ENCODE results near the gene DARS1. TPM values are rescaled to one million over a fixed set of nuclear protein-coding genes. Genes with fewer than 3 reads are reported as not detected.
"Not testable (repeated sequence)": the region's sequence is repeated elsewhere in the genome, so short reads cannot be mapped to it uniquely, and the experiment has no call there.

Gene DARS1
- total RNA-seq, 1 donor from 2014 or later: 53.6 TPM

- DNase-seq: no peak
These were observed 42.3 kb downstream of the DARS1 start for GRCh38 chr2:135942936-135943688.

GRCh38 chr2:135936524-135936923 is 48.9 kb downstream of the DARS1 start:
- DNase-seq: no peak

GRCh38 chr2:135935914-135936313 is 49.5 kb downstream of the DARS1 start:
- no peak for DNase-seq

- no peak for DNase-seq
These were observed 53.5 kb downstream of the DARS1 start for GRCh38 chr2:135931776-135932443.

GRCh38 chr2:135926605-135927004 is 58.8 kb downstream of the DARS1 start:
- no peak for DNase-seq

GRCh38 chr2:135925571-135925970 is 59.9 kb downstream of the DARS1 start:
- no peak for DNase-seq

GRCh38 chr2:135916207-135916606 is 69.2 kb downstream of the DARS1 start:
- DNase-seq: peak; percentile 72

GRCh38 chr2:135914485-135914884 is 70.9 kb downstream of the DARS1 start:
- DNase-seq: no peak

- DNase-seq: peak; percentile 69
These were observed 71.6 kb downstream of the DARS1 start for GRCh38 chr2:135913727-135914365.

GRCh38 chr2:135909976-135910375 is 75.5 kb downstream of the DARS1 start:
- DNase-seq: peak; percentile 62

GRCh38 chr2:135905679-135906078 is 79.7 kb downstream of the DARS1 start:
- DNase-seq: no peak

- DNase-seq: no peak
These were observed 81.0 kb downstream of the DARS1 start for GRCh38 chr2:135904341-135904989.

GRCh38 chr2:135903650-135904049 is 81.8 kb downstream of the DARS1 start:
- no peak for DNase-seq

- DNase-seq: no peak
These were observed 85.9 kb downstream of the DARS1 start for GRCh38 chr2:135899567-135899966.

- DNase-seq: no peak
These were observed 87.1 kb downstream of the DARS1 start for GRCh38 chr2:135898234-135898786.

- DNase-seq: no peak
These were observed 90.5 kb downstream of the DARS1 start for GRCh38 chr2:135894930-135895329.

GRCh38 chr2:135893374-135893794 is 92.0 kb downstream of the DARS1 start:
- DNase-seq: no peak

- DNase-seq: no peak
These were observed 94.6 kb downstream of the DARS1 start for GRCh38 chr2:135890835-135891234.

GRCh38 chr2:135890149-135890548 is 95.3 kb downstream of the DARS1 start:
- DNase-seq: no peak

GRCh38 chr2:135888587-135888986 is 96.8 kb downstream of the DARS1 start:
- not testable (repeated sequence) for DNase-seq

- DNase-seq: no peak
These were observed 99.7 kb downstream of the DARS1 start for GRCh38 chr2:135885709-135886108.

GRCh38 chr2:135882415-135882814 is 103.0 kb downstream of the DARS1 start:
- no peak for DNase-seq

- DNase-seq: not testable (repeated sequence)
These were observed 108.7 kb downstream of the DARS1 start for GRCh38 chr2:135876770-135877169.
